ENCODE measurements around the gene GNG12. TPM values are rescaled to one million over a fixed set of nuclear protein-coding genes. Genes with fewer than 3 reads are reported as not detected.

Gene GNG12
- total RNA-seq, 1 experiment from 2014 or later, result 70.0 TPM

GRCh38 chr1:67818162-67818561 is 15.1 kb downstream of the GNG12 start:
- ChIA-PET CTCF (no interaction called here), POLR2A (interaction anchor here (0.6 kb wide), 1 partner anchor 677 kb away, joined by 3 read pairs; no protein-coding TSS in a partner anchor)
- DNase-seq (ENCODE audit: low read depth, low spot score) (no peak), ATAC-seq (no peak)
- no peaks in the 10 kb centered on the region for H3K36me3 ChIP-seq (ENCODE audit: control insufficient read depth, insufficient read depth, low read length)
- H3K27ac ChIP-seq (ENCODE audit: low read length), result no peak overlapping the region
- H3K9me3 ChIP-seq (ENCODE audit: control insufficient read depth, insufficient read depth, low read depth, low read length), result no peaks in the 10 kb centered on the region
- H3K27me3 ChIP-seq (ENCODE audit: control insufficient read depth, insufficient read depth, low read length), result no peaks in the 10 kb centered on the region
- peaks cover 30% of the 10 kb centered on the region for H3K4me1 ChIP-seq (ENCODE audit: control insufficient read depth, insufficient read depth, low read length)
- in situ Hi-C loops (cut with HindIII; ENCODE audit: low pct_unique_long_range_greater_than_20kb, low sequenced_read_pairs) (no loop called here), intact Hi-C loops (cut with micrococcal nuclease; ENCODE audit: unreplicated experiment) (no loop called here)
- no peak overlapping the region for H3K4me3 ChIP-seq (ENCODE audit: low read depth in 2 of 2, low read length in 2 of 2)
- no TSS peak for BruUV-seq (replicated peaks)
- TF ChIP-seq REST (IDR thresholded peaks at IDR 0.05; ENCODE audit: insufficient read depth in 1 of 2, low read depth in 2 of 2, low read length in 1 of 2) (no peak), TCF7L2 (IDR thresholded peaks at IDR 0.05; ENCODE audit: low read depth, low read length) (no peak), POLR2AphosphoS5 (IDR thresholded peaks at IDR 0.05; ENCODE audit: low read depth, low read length) (no peak), SIN3A (IDR thresholded peaks at IDR 0.05; ENCODE audit: borderline replicate concordance, insufficient read depth, low read depth, low read length) (no peak), CTCF (IDR thresholded peaks at IDR 0.05) (no peak)

GRCh38 chr1:67817319-67817718 is 15.9 kb downstream of the GNG12 start:
- BruUV-seq (replicated peaks), result no TSS peak
- ATAC-seq, result no peak
- no peak for DNase-seq (ENCODE audit: low read depth, low spot score)

More at GRCh38 chr1:67817319-67817718, 15.9 kb downstream of the GNG12 start:
- TF ChIP-seq TCF7L2 (IDR thresholded peaks at IDR 0.05; ENCODE audit: low read depth, low read length) (no peak), REST (IDR thresholded peaks at IDR 0.05; ENCODE audit: insufficient read depth in 1 of 2, low read depth in 2 of 2, low read length in 1 of 2) (no peak), CTCF (IDR thresholded peaks at IDR 0.05) (no peak), POLR2AphosphoS5 (IDR thresholded peaks at IDR 0.05; ENCODE audit: low read depth, low read length) (no peak), SIN3A (IDR thresholded peaks at IDR 0.05; ENCODE audit: borderline replicate concordance, insufficient read depth, low read depth, low read length) (no peak)
- intact Hi-C loops (cut with micrococcal nuclease; ENCODE audit: unreplicated experiment) (no loop called here), in situ Hi-C loops (cut with HindIII; ENCODE audit: low pct_unique_long_range_greater_than_20kb, low sequenced_read_pairs) (no loop called here)
- H3K27ac ChIP-seq (ENCODE audit: low read length), result no peak overlapping the region
- H3K4me3 ChIP-seq (ENCODE audit: low read depth in 2 of 2, low read length in 2 of 2), result no peak overlapping the region
- POLR2A ChIA-PET, result no interaction called here
- no peaks in the 10 kb centered on the region for H3K36me3 ChIP-seq (ENCODE audit: control insufficient read depth, insufficient read depth, low read length)
- CTCF ChIA-PET, result no interaction called here
- peaks cover 30% of the 10 kb centered on the region for H3K4me1 ChIP-seq (ENCODE audit: control insufficient read depth, insufficient read depth, low read length)
- H3K9me3 ChIP-seq (ENCODE audit: control insufficient read depth, insufficient read depth, low read depth, low read length), result no peaks in the 10 kb centered on the region
- H3K27me3 ChIP-seq (ENCODE audit: control insufficient read depth, insufficient read depth, low read length), result no peaks in the 10 kb centered on the region

Data from Panc1 (cell line).